Measurements from ENCODE around the gene RTEL1. TPM values are rescaled to one million over a fixed set of nuclear protein-coding genes. Genes with fewer than 3 reads are reported as not detected.

Gene RTEL1
- total RNA-seq, 5 donors from 2014 or later (not counting 1 experiment from before 2014, with no cell fraction given): 30.7 to 41.6 (median 36.8) TPM

GRCh38 chr20:63693083-63693732, 35.1 kb downstream of the RTEL1 start:
- H3K4me3 Mint-ChIP-seq: no peak overlapping the region
- no peaks in the 10 kb centered on the region for H3K36me3 Mint-ChIP-seq
- WGBS (ENCODE audit: insufficient coverage): 100% methylated on average over 6 of the region's 10 CpGs
- POLR2A ChIA-PET: no interaction called here
- Histone ChIP-seq H3K27ac (ENCODE audit: low read length) (no peak overlapping the region), H3K4me3 (ENCODE audit: control insufficient read depth in 1 of 2, extremely low read depth in 1 of 2, low read length in 1 of 2) (no peak overlapping the region), H3K9me3 (no peaks in the 10 kb centered on the region), H3K4me1 (ENCODE audit: control insufficient read depth in 1 of 2, extremely low read depth in 1 of 2, insufficient read depth in 2 of 2, low read length in 2 of 2) (peaks cover 2 to 48% of the 10 kb centered on the region in 2 experiments), H3K36me3 (ENCODE audit: control insufficient read depth in 2 of 2, extremely low read depth in 1 of 2, insufficient read depth in 1 of 2, low read length in 1 of 2) (peaks cover 0 to 13% of the 10 kb centered on the region in 2 donors), H3K27me3 (replicated peaks in 1 of 2; ENCODE audit: control insufficient read depth in 2 of 2, extremely low read depth in 1 of 2, insufficient read depth in 2 of 2, low read length in 1 of 2) (no peaks in the 10 kb centered on the region)
- no peaks in the 10 kb centered on the region for H3K9me3 Mint-ChIP-seq
- ATAC-seq (replicated peaks in 1 of 4) (no peak), DNase-seq (no peak)
- CTCF ChIA-PET: no interaction called here
- H3K27me3 Mint-ChIP-seq: no peaks in the 10 kb centered on the region
- no peak overlapping the region for H3K27ac Mint-ChIP-seq
- peaks cover 5 to 19% (median 9%) of the 10 kb centered on the region in 3 donors for H3K4me1 Mint-ChIP-seq

- Histone ChIP-seq H3K4me1 (ENCODE audit: control insufficient read depth in 1 of 2, extremely low read depth in 1 of 2, insufficient read depth in 2 of 2, low read length in 2 of 2) (peaks cover 2 to 54% of the 10 kb centered on the region in 2 experiments), H3K4me3 (ENCODE audit: control insufficient read depth in 1 of 2, extremely low read depth in 1 of 2, low read length in 1 of 2) (no peak overlapping the region), H3K27me3 (replicated peaks in 1 of 2; ENCODE audit: control insufficient read depth in 2 of 2, extremely low read depth in 1 of 2, insufficient read depth in 2 of 2, low read length in 1 of 2) (no peaks in the 10 kb centered on the region), H3K9me3 (no peaks in the 10 kb centered on the region), H3K27ac (ENCODE audit: low read length) (no peak overlapping the region), H3K36me3 (ENCODE audit: control insufficient read depth in 2 of 2, extremely low read depth in 1 of 2, insufficient read depth in 1 of 2, low read length in 1 of 2) (peaks cover 0 to 13% of the 10 kb centered on the region in 2 donors)
- Mint-ChIP-seq H3K4me1 (peaks cover 5 to 19% (median 9%) of the 10 kb centered on the region in 3 donors), H3K27me3 (no peaks in the 10 kb centered on the region), H3K9me3 (no peaks in the 10 kb centered on the region), H3K36me3 (no peaks in the 10 kb centered on the region), H3K27ac (peak overlapping the region in 1 of 2 donors; percentile 58), H3K4me3 (no peak overlapping the region)
- ChIA-PET POLR2A (no interaction called here), CTCF (no interaction called here)
- ATAC-seq (replicated peaks in 1 of 4) (no peak), DNase-seq (no peak)
- WGBS (ENCODE audit: insufficient coverage): 97% methylated on average over 17 of the region's 21 CpGs
Measured at GRCh38 chr20:63693733-63694583, 35.8 kb downstream of the RTEL1 start.

GRCh38 chr20:63694584-63695423, 36.7 kb downstream of the RTEL1 start:
- H3K9me3 Mint-ChIP-seq: no peaks in the 10 kb centered on the region
- H3K27ac Mint-ChIP-seq: no peak overlapping the region
- POLR2A ChIA-PET: no interaction called here

GRCh38 chr20:63695424-63696305, 37.6 kb downstream of the RTEL1 start:
- ChIA-PET CTCF (no interaction called here), POLR2A (no interaction called here)
- H3K27ac Mint-ChIP-seq: peak overlapping the region in 1 of 2 donors; percentile 55
- H3K4me1 Mint-ChIP-seq: peaks cover 5 to 26% (median 9%) of the 10 kb centered on the region in 3 donors
- H3K27me3 Mint-ChIP-seq: no peaks in the 10 kb centered on the region
- no peaks in the 10 kb centered on the region for H3K27me3 ChIP-seq (replicated peaks in 1 of 2; ENCODE audit: control insufficient read depth in 2 of 2, extremely low read depth in 1 of 2, insufficient read depth in 2 of 2, low read length in 1 of 2)
- no peak for DNase-seq
- 85% methylated on average over 23 of the region's 25 CpGs for WGBS (ENCODE audit: insufficient coverage)
- ATAC-seq (replicated peaks in 1 of 4): no peak
- H3K9me3 Mint-ChIP-seq: no peaks in the 10 kb centered on the region
- H3K36me3 Mint-ChIP-seq: no peaks in the 10 kb centered on the region
- peak overlapping the region in 1 of 3 donors; percentile 64 for H3K4me3 Mint-ChIP-seq
- H3K9me3 ChIP-seq: no peaks in the 10 kb centered on the region
- peaks cover 2 to 68% of the 10 kb centered on the region in 2 experiments for H3K4me1 ChIP-seq (ENCODE audit: control insufficient read depth in 1 of 2, extremely low read depth in 1 of 2, insufficient read depth in 2 of 2, low read length in 2 of 2)
- H3K27ac ChIP-seq (ENCODE audit: low read length): no peak overlapping the region
- no peak overlapping the region for H3K4me3 ChIP-seq (ENCODE audit: control insufficient read depth in 1 of 2, extremely low read depth in 1 of 2, low read length in 1 of 2)
- peaks cover 0 to 16% of the 10 kb centered on the region in 2 donors for H3K36me3 ChIP-seq (ENCODE audit: control insufficient read depth in 2 of 2, extremely low read depth in 1 of 2, insufficient read depth in 1 of 2, low read length in 1 of 2)

More at GRCh38 chr20:63694584-63695423, 36.7 kb downstream of the RTEL1 start:
- no peak overlapping the region for H3K4me3 ChIP-seq (ENCODE audit: control insufficient read depth in 1 of 2, extremely low read depth in 1 of 2, low read length in 1 of 2)
- Mint-ChIP-seq H3K36me3 (no peaks in the 10 kb centered on the region), H3K4me1 (peaks cover 5 to 21% (median 9%) of the 10 kb centered on the region in 3 donors), H3K4me3 (no peak overlapping the region), H3K27me3 (no peaks in the 10 kb centered on the region)
- WGBS (ENCODE audit: insufficient coverage): 97% methylated on average over 30 of the region's 37 CpGs
- H3K27me3 ChIP-seq (replicated peaks in 1 of 2; ENCODE audit: control insufficient read depth in 2 of 2, extremely low read depth in 1 of 2, insufficient read depth in 2 of 2, low read length in 1 of 2): no peaks in the 10 kb centered on the region
- CTCF ChIA-PET: no interaction called here
- peaks cover 2 to 59% of the 10 kb centered on the region in 2 experiments for H3K4me1 ChIP-seq (ENCODE audit: control insufficient read depth in 1 of 2, extremely low read depth in 1 of 2, insufficient read depth in 2 of 2, low read length in 2 of 2)
- DNase-seq (no peak), ATAC-seq (replicated peaks in 1 of 4) (no peak)
- H3K27ac ChIP-seq (ENCODE audit: low read length): no peak overlapping the region
- peaks cover 0 to 14% of the 10 kb centered on the region in 2 donors for H3K36me3 ChIP-seq (ENCODE audit: control insufficient read depth in 2 of 2, extremely low read depth in 1 of 2, insufficient read depth in 1 of 2, low read length in 1 of 2)
- no peaks in the 10 kb centered on the region for H3K9me3 ChIP-seq

GRCh38 chr20:63696306-63696627, 38.2 kb downstream of the RTEL1 start:
- Histone ChIP-seq H3K27ac (ENCODE audit: low read length) (no peak overlapping the region), H3K27me3 (replicated peaks in 1 of 2; ENCODE audit: control insufficient read depth in 2 of 2, extremely low read depth in 1 of 2, insufficient read depth in 2 of 2, low read length in 1 of 2) (no peaks in the 10 kb centered on the region), H3K36me3 (ENCODE audit: control insufficient read depth in 2 of 2, extremely low read depth in 1 of 2, insufficient read depth in 1 of 2, low read length in 1 of 2) (peaks cover 0 to 16% of the 10 kb centered on the region in 2 donors), H3K4me3 (ENCODE audit: control insufficient read depth in 1 of 2, extremely low read depth in 1 of 2, low read length in 1 of 2) (peak overlapping the region in 1 of 2 donors; percentile 36), H3K4me1 (ENCODE audit: control insufficient read depth in 1 of 2, extremely low read depth in 1 of 2, insufficient read depth in 2 of 2, low read length in 2 of 2) (peaks cover 2 to 74% of the 10 kb centered on the region in 2 experiments), H3K9me3 (no peaks in the 10 kb centered on the region)
- no peaks in the 10 kb centered on the region for H3K9me3 Mint-ChIP-seq
- DNase-seq: peak in 27 of 35 experiments; percentile 14 to 62 (median 36)
- H3K27ac Mint-ChIP-seq: peak overlapping the region in 1 of 2 donors; percentile 55
- H3K4me3 Mint-ChIP-seq: peak overlapping the region in 2 of 3 donors; percentile 28 to 64
- POLR2A ChIA-PET: no interaction called here
- peak; percentile 65 to 80 (median 70) for ATAC-seq (replicated peaks in 1 of 4)
- 35% methylated on average over 2 of the region's 6 CpGs for WGBS (ENCODE audit: insufficient coverage)
- H3K27me3 Mint-ChIP-seq: no peaks in the 10 kb centered on the region
- peaks cover 4 to 30% (median 12%) of the 10 kb centered on the region in 3 donors for H3K4me1 Mint-ChIP-seq
- H3K36me3 Mint-ChIP-seq: no peaks in the 10 kb centered on the region
- CTCF ChIA-PET: no interaction called here

Measured in T-cell (primary cell).